Measurements from ENCODE around the gene FBL. TPM values are rescaled to one million over a fixed set of nuclear protein-coding genes. Genes with fewer than 3 reads are reported as not detected.
"Not testable (repeated sequence)": the region's sequence is repeated elsewhere in the genome, so short reads cannot be mapped to it uniquely, and the experiment has no call there.

Gene FBL
- total RNA-seq, 1 donor from 2014 or later, result 52.9 TPM

GRCh38 chr19:39878866-39879265, 32.7 kb upstream of the FBL start:
- intact Hi-C loops (cut with DNase I); DNase-seq; ATAC-seq (ENCODE audit: poor library complexity): not testable (repeated sequence)

DNA sequence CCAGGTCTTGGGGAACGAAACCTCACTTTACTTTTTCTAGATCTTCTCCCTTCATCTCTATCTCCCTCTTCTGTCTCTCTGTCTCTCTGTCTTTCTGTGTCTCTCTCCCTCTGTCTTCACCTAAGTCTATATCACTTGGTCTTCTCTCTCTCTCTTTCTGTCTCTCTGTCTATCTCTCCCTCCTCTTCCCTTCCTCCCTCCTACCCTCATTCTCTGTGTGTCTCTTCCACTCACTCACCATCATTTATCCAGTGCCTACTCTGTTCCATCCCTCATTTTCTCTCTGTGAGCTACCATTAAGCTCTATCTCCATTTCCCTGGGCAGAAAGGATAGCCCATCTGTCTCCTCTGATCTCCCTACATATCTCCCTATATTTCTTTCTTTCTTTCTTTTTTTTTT, 32.2 kb upstream of the FBL start:
- DNase-seq (no peak), ATAC-seq (ENCODE audit: poor library complexity) (no peak)
- intact Hi-C loops (cut with DNase I), result no loop called here

GRCh38 chr19:39877982-39878381, 31.8 kb upstream of the FBL start:
- DNase-seq; intact Hi-C loops (cut with DNase I): not testable (repeated sequence)
- ATAC-seq (ENCODE audit: poor library complexity), result peak; percentile 10

DNA sequence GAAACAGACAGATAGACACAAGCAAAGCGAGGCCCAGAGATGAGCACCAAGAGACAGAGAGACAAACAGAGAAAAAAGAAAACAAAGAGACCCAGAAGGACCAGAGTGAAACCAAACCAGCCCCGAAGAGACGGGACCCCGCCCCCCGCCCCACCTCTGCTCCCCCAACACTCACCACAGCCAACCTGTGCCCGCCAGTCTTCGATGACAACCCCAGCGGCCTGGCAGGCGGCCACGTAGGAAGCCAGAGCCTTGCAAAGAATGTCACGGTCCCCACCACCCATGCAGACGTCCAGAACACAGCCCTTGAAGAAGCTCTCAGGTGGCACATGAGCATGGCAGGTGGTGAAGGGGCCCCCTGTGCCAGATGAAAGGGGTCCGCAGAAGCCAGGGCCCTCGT, 31.3 kb upstream of the FBL start:
- DNase-seq; ATAC-seq (ENCODE audit: poor library complexity); intact Hi-C loops (cut with DNase I): not testable (repeated sequence)

DNA sequence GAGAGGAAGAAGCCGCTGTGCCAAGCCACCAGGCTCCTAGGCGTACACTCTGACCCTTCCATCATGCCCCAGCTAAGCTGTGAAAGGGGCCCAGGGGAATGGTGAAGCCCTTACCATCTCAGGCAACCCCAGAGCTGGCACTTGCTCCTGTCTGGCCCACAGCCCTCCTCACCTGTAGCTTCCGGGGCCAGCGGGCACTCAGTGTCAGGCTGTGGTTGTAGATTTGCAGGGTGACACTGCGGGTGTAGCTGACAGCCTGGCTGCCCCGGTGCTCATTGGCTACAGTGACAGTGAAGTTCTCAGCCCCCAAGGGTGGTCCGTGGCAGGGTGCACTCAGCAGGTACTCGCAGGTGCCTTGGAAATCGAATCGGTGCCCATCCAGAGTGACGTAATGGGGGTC, 30.3 kb upstream of the FBL start:
- ATAC-seq (ENCODE audit: poor library complexity); intact Hi-C loops (cut with DNase I); DNase-seq: not testable (repeated sequence)

- DNase-seq, result not testable (repeated sequence)
Observed at GRCh38 chr19:39875401-39875864, 29.3 kb upstream of the FBL start.

GRCh38 chr19:39874404-39874803, 28.2 kb upstream of the FBL start:
- DNase-seq (no peak), ATAC-seq (ENCODE audit: poor library complexity) (no peak)
- intact Hi-C loops (cut with DNase I), result no loop called here

More at GRCh38 chr19:39875401-39875864, 29.3 kb upstream of the FBL start:
- peak; percentile 10 for ATAC-seq (ENCODE audit: poor library complexity)
- intact Hi-C loops (cut with DNase I), result not testable (repeated sequence)

DNA sequence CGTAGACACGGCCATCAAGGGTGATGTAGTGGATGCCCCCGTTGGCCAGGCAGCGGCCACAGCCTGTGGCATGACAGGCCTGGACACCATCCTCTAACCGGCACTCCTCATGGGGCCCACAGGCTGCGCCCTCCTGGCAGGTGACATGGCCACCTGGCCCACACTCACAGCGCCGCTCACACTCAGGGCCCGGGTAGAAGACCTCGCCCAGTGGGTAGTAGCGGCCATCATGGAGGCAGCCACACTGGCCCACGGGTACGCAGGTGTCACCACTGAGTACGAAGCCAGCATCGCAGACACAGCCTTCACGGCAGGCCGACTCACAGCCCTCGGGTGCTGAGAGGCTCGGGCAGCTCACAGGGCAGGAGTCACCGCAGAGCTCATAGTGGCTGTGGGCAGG, 27.2 kb upstream of the FBL start:
- ATAC-seq (ENCODE audit: poor library complexity) (no peak), DNase-seq (no peak)
- intact Hi-C loops (cut with DNase I), result no loop called here

GRCh38 chr19:39871886-39872866, 26.0 kb upstream of the FBL start:
- intact Hi-C loops (cut with DNase I), result no loop called here
- DNase-seq (no peak), ATAC-seq (ENCODE audit: poor library complexity) (no peak)

- no peak for ATAC-seq (ENCODE audit: poor library complexity)
- no peak for DNase-seq
- intact Hi-C loops (cut with DNase I), result no loop called here
Observed at GRCh38 chr19:39871362-39871761, 25.2 kb upstream of the FBL start.

- ATAC-seq (ENCODE audit: poor library complexity), result no peak
- intact Hi-C loops (cut with DNase I), result no loop called here
Observed at GRCh38 chr19:39870171-39870971, 24.2 kb upstream of the FBL start.

DNA sequence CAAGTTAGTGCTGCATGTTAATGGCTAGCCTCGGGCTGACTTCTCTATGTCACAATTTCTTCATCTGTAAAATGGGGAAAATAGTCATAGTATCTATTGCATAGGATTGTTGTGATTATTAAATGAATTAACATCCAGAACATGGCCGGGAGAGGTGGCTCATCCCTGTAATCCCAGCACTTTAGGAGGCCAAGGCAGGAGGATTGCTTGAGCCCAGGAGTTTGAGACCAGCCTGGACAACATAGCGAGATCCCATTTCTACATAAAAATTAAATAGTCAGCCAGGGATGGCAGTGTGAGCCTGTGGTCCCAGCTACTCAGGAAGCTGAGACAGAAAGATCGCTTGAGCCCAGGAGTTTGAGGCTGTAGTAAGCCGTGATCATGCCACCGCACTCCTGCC, 21.8 kb upstream of the FBL start:
- ATAC-seq (ENCODE audit: poor library complexity), result no peak
- DNase-seq, result no peak
- intact Hi-C loops (cut with DNase I), result no loop called here

More at GRCh38 chr19:39870171-39870971, 24.2 kb upstream of the FBL start:
- DNase-seq, result no peak

DNA sequence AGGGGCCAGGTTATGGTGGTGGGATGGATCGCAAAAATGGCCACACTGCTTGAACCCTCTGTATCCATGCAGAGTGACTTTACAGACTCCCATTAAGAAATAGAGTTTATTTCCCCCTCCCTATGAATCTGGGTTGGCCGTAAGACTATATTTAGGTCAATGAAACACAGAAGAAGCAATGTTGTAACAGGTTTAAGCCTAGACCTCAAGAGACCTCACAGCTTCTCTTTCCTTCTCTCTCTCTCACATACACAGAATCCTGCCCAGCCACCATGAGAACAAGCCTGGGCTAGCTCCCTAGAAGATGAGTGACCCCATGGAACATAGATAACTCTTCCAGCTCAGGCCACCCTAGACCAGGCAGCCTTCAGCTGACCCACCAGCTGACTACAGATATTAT, 21.0 kb upstream of the FBL start:
- DNase-seq (no peak), ATAC-seq (ENCODE audit: poor library complexity) (no peak)
- intact Hi-C loops (cut with DNase I), result no loop called here

GRCh38 chr19:39865953-39866352, 19.8 kb upstream of the FBL start:
- ATAC-seq (ENCODE audit: poor library complexity), result no peak
- intact Hi-C loops (cut with DNase I), result no loop called here
- no peak for DNase-seq

DNA sequence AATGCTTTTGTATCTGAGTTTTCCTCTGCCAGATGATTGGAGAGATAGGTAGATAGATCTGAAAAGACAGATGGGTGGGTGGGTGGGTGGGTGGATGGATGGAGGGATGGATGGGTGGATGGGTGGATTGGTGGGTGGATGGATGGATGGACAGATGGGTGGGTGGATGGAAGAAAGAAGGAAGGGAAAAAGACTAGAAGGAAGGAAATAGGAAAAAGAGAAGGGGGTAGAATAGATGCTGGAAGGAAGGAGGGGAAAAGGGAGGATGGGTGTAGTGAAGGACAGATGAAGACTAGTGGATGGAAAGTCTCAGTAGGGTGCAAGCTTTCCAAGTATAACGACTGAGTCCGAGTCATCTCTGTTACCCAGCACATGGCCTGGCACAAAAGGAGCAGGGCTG, 19.0 kb upstream of the FBL start:
- ATAC-seq (ENCODE audit: poor library complexity), result no peak
- intact Hi-C loops (cut with DNase I), result no loop called here
- DNase-seq, result no peak

DNA sequence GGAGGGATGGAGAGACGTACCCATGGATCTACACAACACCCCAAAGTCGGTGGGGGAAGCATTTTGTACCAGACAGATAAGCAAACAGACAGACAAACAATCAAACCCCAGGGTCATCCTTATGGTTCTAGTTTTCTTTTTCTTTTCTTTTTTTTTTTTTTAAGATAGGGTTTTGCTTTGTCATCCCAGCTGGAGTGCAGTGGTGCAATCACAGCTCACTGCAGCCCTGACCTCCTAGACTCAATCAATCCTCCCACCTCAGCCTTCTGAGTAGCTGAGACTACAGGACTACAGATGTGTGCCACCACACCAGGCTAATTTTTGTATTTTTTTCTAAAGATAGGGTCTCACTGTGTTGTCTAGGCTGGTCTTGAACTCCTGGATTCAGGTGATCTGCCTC, 17.9 kb upstream of the FBL start:
- DNase-seq (no peak), ATAC-seq (ENCODE audit: poor library complexity) (no peak)
- intact Hi-C loops (cut with DNase I), result no loop called here

DNA sequence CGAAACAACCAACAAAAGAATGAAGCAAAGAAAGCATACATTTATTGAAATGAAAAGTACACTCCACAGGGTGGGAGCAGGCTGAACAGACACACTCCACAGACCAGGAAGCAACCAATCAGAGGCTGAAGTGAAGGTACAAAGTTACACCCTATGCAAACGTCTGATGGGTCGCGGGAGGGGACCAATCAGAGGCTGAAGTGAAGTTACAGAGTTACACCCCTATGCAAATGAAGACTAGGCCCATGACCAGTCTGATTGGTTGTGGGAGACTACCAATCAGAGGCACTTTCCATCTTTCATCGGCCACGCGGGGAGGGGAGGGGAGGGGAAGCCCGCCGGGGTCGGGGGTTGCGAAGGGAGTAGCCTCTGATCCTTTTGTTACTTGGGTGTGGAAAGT, 12.4 kb upstream of the FBL start:
- ATAC-seq (ENCODE audit: poor library complexity), result peak; percentile 94
- intact Hi-C loops (cut with DNase I), result no loop called here
- DNase-seq, result peak; percentile 72

- intact Hi-C loops (cut with DNase I), result no loop called here
- ATAC-seq (ENCODE audit: poor library complexity) (no peak), DNase-seq (no peak)
Observed at GRCh38 chr19:39852882-39853281, 6.7 kb upstream of the FBL start.

GRCh38 chr19:39850892-39851291, 4.7 kb upstream of the FBL start:
- DNase-seq (no peak), ATAC-seq (ENCODE audit: poor library complexity) (no peak)
- intact Hi-C loops (cut with DNase I), result no loop called here

Data from Right ventricle myocardium superior (tissue), 1 donor.